BLaER1 (cell line): Measurements from ENCODE around the gene TRAPPC14.
A peak's percentile ranks its signal among the peaks of the same experiment; 100 is the strongest.

ENCODE experiments used
- H3K27ac ChIP-seq: shearing (Covaris generic); formaldehyde crosslinking; 2 replicates; pipeline ENCODE4 v1.8.1; 2022
- H3K27me3 ChIP-seq: shearing (Covaris generic); formaldehyde crosslinking; 2 replicates; pipeline ENCODE4 v1.8.1; 2022
- H3K36me3 ChIP-seq: shearing (Covaris generic); formaldehyde crosslinking; 2 replicates; pipeline ENCODE4 v1.8.1; 2022
- H3K4me1 ChIP-seq: shearing (Covaris generic); formaldehyde crosslinking; 2 replicates; pipeline ENCODE4 v1.8.1; 2022
- H3K4me2 ChIP-seq: shearing (Covaris generic); formaldehyde crosslinking; 2 replicates; pipeline ENCODE4 v1.8.1; 2022
- H3K4me3 ChIP-seq: shearing (Covaris generic); formaldehyde crosslinking; 2 replicates; pipeline ENCODE4 v1.8.1; 2022
- H3K9ac ChIP-seq: shearing (Covaris generic); formaldehyde crosslinking; 2 replicates; pipeline ENCODE4 v1.8.1; 2022
- H3K9me3 ChIP-seq: shearing (Covaris generic); formaldehyde crosslinking; 2 replicates; pipeline ENCODE4 v1.8.1; 2022
- H4K20me1 ChIP-seq: shearing (Covaris generic); formaldehyde crosslinking; 2 replicates; pipeline ENCODE4 v1.8.1; 2022
- Cebpa-rat ChIP-seq: shearing (Covaris generic); IDR thresholded peaks from 2 replicates; pipeline ENCODE4 v1.8.1; 2022

Gene TRAPPC14

GRCh38 chr7:100166317-100166940 lies 7.9 kb upstream of the TRAPPC14 start:
- peaks cover 15% of the 10 kb centered on the region for H3K36me3 ChIP-seq
- peaks cover 61% of the 10 kb centered on the region for H3K27me3 ChIP-seq
- H4K20me1 ChIP-seq, result peaks cover 41% of the 10 kb centered on the region
- no peaks in the 10 kb centered on the region for H3K9me3 ChIP-seq
- H3K4me2 ChIP-seq, result peak overlapping the region; percentile 90; the same call in 1 of the 2 replicates
- peaks cover 45% of the 10 kb centered on the region for H3K4me1 ChIP-seq
- TF ChIP-seq Cebpa-rat, result no peak
- H3K4me3 ChIP-seq, result no peak overlapping the region
- no peak overlapping the region for H3K27ac ChIP-seq
- H3K9ac ChIP-seq, result no peak overlapping the region

DNA sequence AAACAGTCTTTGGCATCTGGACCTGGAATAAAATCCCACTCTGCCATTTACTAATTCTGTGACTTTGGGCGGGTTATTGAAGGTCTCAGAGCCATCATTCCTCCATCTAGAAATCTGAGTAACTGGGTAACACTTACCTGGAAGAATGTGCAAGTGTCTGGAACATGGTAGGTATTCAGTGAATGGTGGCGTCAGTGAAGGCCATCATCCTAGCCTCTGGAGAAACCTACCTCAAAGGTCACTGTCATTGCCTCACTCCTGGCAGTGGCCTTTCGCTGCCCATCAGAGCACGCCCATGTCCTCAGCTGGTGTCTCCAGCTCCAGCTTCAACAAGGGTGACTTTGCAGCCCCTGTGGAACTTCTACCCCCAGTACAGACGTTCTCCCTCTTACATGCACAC lies 5.3 kb upstream of the TRAPPC14 start:
- H3K9ac ChIP-seq, result no peak overlapping the region
- no peak overlapping the region for H3K27ac ChIP-seq
- TF ChIP-seq Cebpa-rat, result no peak
- H3K9me3 ChIP-seq, result no peaks in the 10 kb centered on the region
- peaks cover 28% of the 10 kb centered on the region for H3K4me1 ChIP-seq
- H3K4me2 ChIP-seq, result no peak overlapping the region
- peaks cover 17% of the 10 kb centered on the region for H4K20me1 ChIP-seq
- H3K27me3 ChIP-seq, result peaks cover 35% of the 10 kb centered on the region
- no peak overlapping the region for H3K4me3 ChIP-seq
- no peaks in the 10 kb centered on the region for H3K36me3 ChIP-seq

DNA sequence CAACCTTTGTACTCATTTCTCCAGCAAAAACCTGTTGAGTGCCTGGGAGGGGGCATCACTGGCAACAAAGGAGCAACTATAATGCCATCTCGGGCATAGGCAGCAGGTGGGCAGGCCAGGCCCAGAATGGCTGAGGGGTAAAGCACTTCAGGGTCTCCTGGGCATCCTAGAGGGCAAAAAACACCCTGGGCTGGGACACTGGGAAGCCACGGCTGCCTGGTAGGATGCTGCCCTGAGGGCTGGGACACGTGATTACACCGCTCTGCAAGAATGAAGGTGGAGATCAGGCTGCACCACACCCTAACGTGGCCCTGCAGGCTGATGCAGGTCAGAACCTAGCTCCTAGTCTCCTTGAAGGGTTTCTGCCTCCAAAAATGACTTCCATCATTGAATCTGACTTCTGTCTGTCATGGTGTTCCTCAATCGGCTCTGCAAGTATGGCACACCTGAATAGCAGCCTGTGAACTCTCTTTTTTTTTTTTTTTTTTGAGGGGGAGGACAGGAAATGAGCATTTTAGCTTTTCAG lies 4.5 kb upstream of the TRAPPC14 start:
- Histone ChIP-seq H3K4me1 (peaks cover 23% of the 10 kb centered on the region), H3K4me2 (no peak overlapping the region), H3K4me3 (no peak overlapping the region), H3K27ac (no peak overlapping the region), H3K27me3 (peaks cover 27% of the 10 kb centered on the region), H3K9me3 (no peaks in the 10 kb centered on the region), H4K20me1 (0 out of 2 replicates have a peak, but pooled peaks cover 13% of the 10 kb centered on the region), H3K9ac (no peak overlapping the region), H3K36me3 (no peaks in the 10 kb centered on the region)
- TF ChIP-seq Cebpa-rat, result no peak

DNA sequence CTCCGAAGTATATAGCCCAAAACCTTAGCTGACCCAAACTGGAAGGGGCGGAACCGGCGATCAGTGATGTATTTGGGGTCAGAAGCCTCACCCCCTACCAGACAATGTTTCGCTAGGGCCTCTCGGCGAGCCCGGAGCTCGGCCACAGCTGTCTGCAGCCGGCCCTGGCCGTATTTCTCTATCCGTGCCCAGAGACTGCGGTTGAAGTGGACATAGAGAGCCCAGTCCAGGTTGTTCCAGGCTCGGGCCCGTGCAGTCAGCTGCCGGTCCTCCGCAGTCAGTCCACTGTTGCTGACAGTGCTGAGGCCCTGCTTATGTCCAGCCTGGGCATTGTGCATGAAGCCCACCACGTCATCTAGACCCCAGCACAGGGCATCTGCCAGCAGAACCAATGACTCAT lies 1.5 kb upstream of the TRAPPC14 start:
- Histone ChIP-seq H3K4me3 (no peak overlapping the region), H3K4me1 (peaks cover 36% of the 10 kb centered on the region), H3K27me3 (no peaks in the 10 kb centered on the region), H3K9ac (no peak overlapping the region), H3K4me2 (no peak overlapping the region), H3K36me3 (peaks cover 18% of the 10 kb centered on the region), H3K27ac (no peak overlapping the region), H4K20me1 (peaks cover 32% of the 10 kb centered on the region), H3K9me3 (no peaks in the 10 kb centered on the region)
- no peak for TF ChIP-seq Cebpa-rat

- Histone ChIP-seq H3K4me1 (peaks cover 45% of the 10 kb centered on the region), H3K27me3 (no peaks in the 10 kb centered on the region), H4K20me1 (peaks cover 41% of the 10 kb centered on the region)
These were observed 638 bp upstream of the TRAPPC14 start for GRCh38 chr7:100159099-100159623.

GRCh38 chr7:100157334-100158228 lies 942 bp downstream of the TRAPPC14 start:
- Histone ChIP-seq H3K36me3 (peaks cover 43% of the 10 kb centered on the region), H3K9me3 (no peaks in the 10 kb centered on the region), H3K27me3 (no peaks in the 10 kb centered on the region), H3K27ac (peak overlapping the region; percentile 93), H3K4me3 (peak overlapping the region; percentile 100), H3K9ac (peak overlapping the region; percentile 94), H4K20me1 (peaks cover 54% of the 10 kb centered on the region), H3K4me2 (peak overlapping the region; percentile 97), H3K4me1 (peaks cover 61% of the 10 kb centered on the region)
- TF ChIP-seq Cebpa-rat, result no peak

More at GRCh38 chr7:100159099-100159623, 638 bp upstream of the TRAPPC14 start:
- peak overlapping the region; percentile 97 for H3K4me2 ChIP-seq
- H3K36me3 ChIP-seq, result peaks cover 27% of the 10 kb centered on the region
- peak overlapping the region; percentile 100 for H3K4me3 ChIP-seq
- H3K9ac ChIP-seq, result peak overlapping the region; percentile 94
- H3K9me3 ChIP-seq, result no peaks in the 10 kb centered on the region
- H3K27ac ChIP-seq, result peak overlapping the region; percentile 93
- TF ChIP-seq Cebpa-rat, result no peak

- no peaks in the 10 kb centered on the region for H3K9me3 ChIP-seq
- H3K9ac ChIP-seq, result peak overlapping the region; percentile 94
- peaks cover 46% of the 10 kb centered on the region for H3K36me3 ChIP-seq
- TF ChIP-seq Cebpa-rat, result no peak
- no peaks in the 10 kb centered on the region for H3K27me3 ChIP-seq
- peaks cover 56% of the 10 kb centered on the region for H4K20me1 ChIP-seq
- H3K4me3 ChIP-seq, result peak overlapping the region; percentile 100
- peak overlapping the region; percentile 93 for H3K27ac ChIP-seq
- H3K4me2 ChIP-seq, result peak overlapping the region; percentile 97
- H3K4me1 ChIP-seq, result peaks cover 67% of the 10 kb centered on the region
These were observed 1.5 kb downstream of the TRAPPC14 start for GRCh38 chr7:100157069-100157333.

DNA sequence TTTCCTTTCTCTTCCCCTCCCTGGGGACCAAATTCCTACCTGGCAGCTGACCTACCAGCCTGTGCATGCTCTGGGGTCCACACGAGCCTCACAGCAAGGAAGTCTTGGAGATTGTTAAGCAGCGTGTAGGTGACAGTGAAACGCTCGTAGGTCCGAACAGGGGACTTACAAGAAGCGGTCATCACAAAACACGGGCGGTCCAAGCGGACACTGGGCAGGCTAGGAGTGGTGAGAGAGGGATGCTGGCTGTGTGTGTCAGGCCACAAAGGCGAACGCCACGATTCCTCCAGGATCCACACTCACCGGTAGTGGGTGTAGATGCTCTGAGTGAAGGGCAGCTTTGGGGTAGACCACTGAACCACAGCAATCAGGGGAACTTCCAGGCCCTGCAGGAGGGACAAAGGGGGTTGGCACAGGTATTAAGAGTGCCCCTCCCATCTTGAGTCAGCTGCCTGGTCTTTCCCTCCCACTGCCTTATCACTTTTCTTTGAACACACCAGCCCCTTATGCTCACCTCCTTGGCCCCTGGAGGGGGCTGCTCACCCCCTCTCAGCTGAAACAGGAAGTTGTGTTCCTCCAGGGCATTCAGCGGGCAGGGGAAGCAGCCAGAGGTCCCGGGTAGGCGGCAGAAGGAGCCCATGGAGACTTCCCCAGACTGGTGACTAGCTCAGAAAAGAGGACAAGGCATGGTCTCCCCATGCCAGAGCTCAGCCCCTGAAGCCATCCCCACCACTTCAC lies 2.0 kb downstream of the TRAPPC14 start:
- H3K4me3 ChIP-seq, result peak overlapping the region; percentile 100
- peak overlapping the region; percentile 94 for H3K9ac ChIP-seq
- H4K20me1 ChIP-seq, result peaks cover 60% of the 10 kb centered on the region
- no peak for TF ChIP-seq Cebpa-rat
- H3K4me2 ChIP-seq, result peak overlapping the region; percentile 97
- H3K27me3 ChIP-seq, result no peaks in the 10 kb centered on the region
- H3K36me3 ChIP-seq, result peaks cover 51% of the 10 kb centered on the region
- H3K27ac ChIP-seq, result peak overlapping the region; percentile 93
- H3K9me3 ChIP-seq, result no peaks in the 10 kb centered on the region
- peaks cover 72% of the 10 kb centered on the region for H3K4me1 ChIP-seq

GRCh38 chr7:100155553-100156317 lies 2.8 kb downstream of the TRAPPC14 start:
- Histone ChIP-seq H3K4me2 (no peak overlapping the region), H3K36me3 (peaks cover 56% of the 10 kb centered on the region), H3K27me3 (no peaks in the 10 kb centered on the region), H4K20me1 (peaks cover 60% of the 10 kb centered on the region), H3K9ac (no peak overlapping the region), H3K4me1 (peaks cover 73% of the 10 kb centered on the region), H3K9me3 (no peaks in the 10 kb centered on the region), H3K27ac (no peak overlapping the region), H3K4me3 (no peak overlapping the region)
- no peak for TF ChIP-seq Cebpa-rat
